IPS-15b (cell line): ENCODE measurements around the gene EHMT2.
A peak's percentile ranks its signal among the peaks of the same experiment; 100 is the strongest.

Experiments used
- H3K27me3 ChIP-seq: one replicate; pipeline ENCODE4 v1.6.1; 2013; ENCODE audit warnings: low read length; ENCODE audit not compliant: control insufficient read depth, insufficient read depth
- H3K36me3 ChIP-seq: one replicate; pipeline ENCODE4 v1.6.1; 2013; ENCODE audit warnings: low read length; ENCODE audit not compliant: control insufficient read depth, insufficient read depth
- H3K4me1 ChIP-seq: one replicate; pipeline ENCODE4 v1.6.1; 2013; ENCODE audit warnings: mild to moderate bottlenecking, low read length; ENCODE audit not compliant: control insufficient read depth, insufficient read depth
- H3K4me3 ChIP-seq: one replicate; pipeline ENCODE4 v1.5.1; 2013; ENCODE audit warnings: low read depth, low read length
- H3K9ac ChIP-seq: one replicate; pipeline ENCODE4 v1.6.1; 2013; ENCODE audit warnings: low read depth, mild to moderate bottlenecking, low read length
- H3K9me3 ChIP-seq: one replicate; pipeline ENCODE4 v1.6.1; 2013; ENCODE audit warnings: mild to moderate bottlenecking, low read length; ENCODE audit not compliant: control insufficient read depth, insufficient read depth

Gene EHMT2

GRCh38 chr6:31930962-31931361 is 33.5 kb upstream of the EHMT2 start:
- Histone ChIP-seq H3K36me3 (no peaks in the 10 kb centered on the region), H3K27me3 (no peaks in the 10 kb centered on the region), H3K9me3 (no peaks in the 10 kb centered on the region), H3K9ac (no peak overlapping the region), H3K4me3 (no peak overlapping the region), H3K4me1 (no peaks in the 10 kb centered on the region)

GRCh38 chr6:31928672-31928939 is 31.1 kb upstream of the EHMT2 start:
- Histone ChIP-seq H3K9ac (no peak overlapping the region), H3K9me3 (no peaks in the 10 kb centered on the region), H3K4me1 (no peaks in the 10 kb centered on the region), H3K4me3 (no peak overlapping the region), H3K36me3 (no peaks in the 10 kb centered on the region), H3K27me3 (no peaks in the 10 kb centered on the region)

- Histone ChIP-seq H3K27me3 (no peaks in the 10 kb centered on the region), H3K4me1 (no peaks in the 10 kb centered on the region), H3K36me3 (no peaks in the 10 kb centered on the region), H3K9me3 (no peaks in the 10 kb centered on the region), H3K9ac (peak overlapping the region; percentile 24), H3K4me3 (no peak overlapping the region)
Observed at GRCh38 chr6:31927863-31928671, 30.6 kb upstream of the EHMT2 start.

- H3K27me3 ChIP-seq = no peaks in the 10 kb centered on the region
- no peaks in the 10 kb centered on the region for H3K4me1 ChIP-seq
- no peaks in the 10 kb centered on the region for H3K9me3 ChIP-seq
- H3K4me3 ChIP-seq = no peak within 1 kb of the TSS
- H3K9ac ChIP-seq = peak within 1 kb of the TSS; percentile 24
- H3K36me3 ChIP-seq = no peaks in the 10 kb centered on the region
Observed at GRCh38 chr6:31927242-31927862, 29.9 kb upstream of the EHMT2 start, which contains the start of gene C2. Gene C2, plus strand, starts transcription at chr6:31927717. Its CDS starts 36 bp downstream, at chr6:31927753.

GRCh38 chr6:31922942-31923341 is 25.4 kb upstream of the EHMT2 start:
- Histone ChIP-seq H3K4me3 (no peak overlapping the region), H3K27me3 (no peaks in the 10 kb centered on the region), H3K4me1 (no peaks in the 10 kb centered on the region), H3K9ac (no peak overlapping the region), H3K9me3 (no peaks in the 10 kb centered on the region), H3K36me3 (no peaks in the 10 kb centered on the region)

GRCh38 chr6:31920811-31921210 is 23.3 kb upstream of the EHMT2 start:
- Histone ChIP-seq H3K9me3 (no peaks in the 10 kb centered on the region), H3K36me3 (no peaks in the 10 kb centered on the region), H3K4me1 (no peaks in the 10 kb centered on the region), H3K4me3 (no peak overlapping the region), H3K27me3 (no peaks in the 10 kb centered on the region), H3K9ac (no peak overlapping the region)

DNA sequence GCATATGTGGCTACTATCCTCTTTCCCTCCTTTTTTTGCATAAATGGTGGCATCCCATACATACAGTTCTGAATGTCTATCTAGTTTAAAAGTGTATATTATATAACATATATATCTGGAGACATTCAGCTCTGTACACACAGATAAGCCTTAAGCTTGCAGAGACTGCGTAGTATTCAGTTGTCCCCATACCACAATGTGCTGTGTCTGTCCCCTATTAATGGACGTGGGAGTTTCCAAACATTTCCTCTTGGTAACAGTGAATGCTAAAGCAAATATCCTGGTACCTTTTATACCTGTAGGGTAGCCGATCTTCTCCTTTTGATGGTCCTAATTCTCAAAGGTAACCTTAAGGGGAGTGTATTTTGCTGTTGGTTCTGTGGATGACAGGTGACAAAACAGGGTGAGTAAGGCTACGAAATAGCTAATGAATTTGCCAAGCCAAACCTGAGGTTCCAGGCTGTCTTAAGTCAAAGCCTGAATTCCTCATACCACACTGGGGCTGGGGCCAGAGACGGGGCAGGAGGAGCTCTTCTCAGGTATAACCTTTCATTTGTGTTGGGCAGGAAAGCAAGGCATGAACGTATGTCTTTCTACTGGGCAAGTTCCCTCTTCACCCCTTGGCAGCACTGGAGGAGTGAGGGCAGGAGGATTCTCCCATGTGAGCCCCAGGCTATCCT is 22.3 kb upstream of the EHMT2 start:
- H3K36me3 ChIP-seq = no peaks in the 10 kb centered on the region
- no peaks in the 10 kb centered on the region for H3K4me1 ChIP-seq
- H3K27me3 ChIP-seq = no peaks in the 10 kb centered on the region
- H3K9me3 ChIP-seq = no peaks in the 10 kb centered on the region
- no peak overlapping the region for H3K4me3 ChIP-seq
- H3K9ac ChIP-seq = no peak overlapping the region

- Histone ChIP-seq H3K27me3 (no peaks in the 10 kb centered on the region), H3K4me1 (no peaks in the 10 kb centered on the region)
Observed at GRCh38 chr6:31918069-31918720, 20.7 kb upstream of the EHMT2 start.

GRCh38 chr6:31915756-31916155 is 18.3 kb upstream of the EHMT2 start:
- H3K9ac ChIP-seq = no peak overlapping the region
- H3K4me3 ChIP-seq = no peak overlapping the region
- no peaks in the 10 kb centered on the region for H3K36me3 ChIP-seq
- H3K4me1 ChIP-seq = no peaks in the 10 kb centered on the region
- H3K27me3 ChIP-seq = no peaks in the 10 kb centered on the region
- H3K9me3 ChIP-seq = no peaks in the 10 kb centered on the region

More at GRCh38 chr6:31918069-31918720, 20.7 kb upstream of the EHMT2 start:
- H3K4me3 ChIP-seq = no peak overlapping the region
- H3K9me3 ChIP-seq = no peaks in the 10 kb centered on the region
- H3K9ac ChIP-seq = no peak overlapping the region
- H3K36me3 ChIP-seq = no peaks in the 10 kb centered on the region

GRCh38 chr6:31915351-31915750 is 17.9 kb upstream of the EHMT2 start:
- Histone ChIP-seq H3K4me3 (no peak overlapping the region), H3K9me3 (no peaks in the 10 kb centered on the region), H3K4me1 (no peaks in the 10 kb centered on the region), H3K36me3 (no peaks in the 10 kb centered on the region), H3K9ac (no peak overlapping the region), H3K27me3 (no peaks in the 10 kb centered on the region)

GRCh38 chr6:31911826-31912585 is 14.5 kb upstream of the EHMT2 start:
- Histone ChIP-seq H3K9me3 (no peaks in the 10 kb centered on the region), H3K4me1 (no peaks in the 10 kb centered on the region), H3K9ac (no peak overlapping the region), H3K4me3 (no peak overlapping the region), H3K36me3 (no peaks in the 10 kb centered on the region), H3K27me3 (no peaks in the 10 kb centered on the region)
